ENCODE data around the gene CASP7.

CASP7 gene

GRCh38 chr10:113689057-113689456 lies 9.3 kb downstream of the CASP7 start:
- H3K4me2 ChIP-seq (ENCODE audit: low read length), result no peak overlapping the region
- no peak overlapping the region for H2BK15ac ChIP-seq (replicated peaks; ENCODE audit: low read depth)
- H2BK120ac ChIP-seq (ENCODE audit: low read depth, low read length), result no peak overlapping the region
- H3K79me2 ChIP-seq (ENCODE audit: control insufficient read depth, insufficient read depth, low read length), result no peaks in the 10 kb centered on the region
- H3K27me3 ChIP-seq (ENCODE audit: insufficient read depth, low read length, poor library complexity), result no peaks in the 10 kb centered on the region
- H3K4me1 ChIP-seq (ENCODE audit: control insufficient read depth, low read depth, low read length), result no peaks in the 10 kb centered on the region
- no peak overlapping the region for H3K9ac ChIP-seq (ENCODE audit: low read length)
- no CpG with 5 or more reads among the region's 1 CpG for WGBS (ENCODE audit: extremely low coverage, insufficient coverage, low lambda C conversion rate)
- H3K18ac ChIP-seq (ENCODE audit: low read length), result no peak overlapping the region
- no peak overlapping the region for H3K56ac ChIP-seq (ENCODE audit: low read length)
- H2AK5ac ChIP-seq (ENCODE audit: low read length), result no peak overlapping the region
- H3K27ac ChIP-seq (ENCODE audit: low read depth, low read length), result no peak overlapping the region
- H3K4me3 ChIP-seq (ENCODE audit: low read length), result no peak overlapping the region
- no peak overlapping the region for H2BK5ac ChIP-seq (ENCODE audit: low read length)
- DNase-seq, result no peak
- no peaks in the 10 kb centered on the region for H3K79me1 ChIP-seq (ENCODE audit: low read length)
- no peak overlapping the region for H4K8ac ChIP-seq (ENCODE audit: low read depth, low read length)
- H4K5ac ChIP-seq (ENCODE audit: low read length), result no peak overlapping the region
- H3K23ac ChIP-seq (ENCODE audit: low read length), result no peak overlapping the region
- H3K36me3 ChIP-seq (ENCODE audit: control insufficient read depth, insufficient read depth, low read length), result no peaks in the 10 kb centered on the region
- H3K4ac ChIP-seq (ENCODE audit: low read depth, low read length), result no peak overlapping the region

GRCh38 chr10:113689574-113689973 lies 9.9 kb downstream of the CASP7 start:
- no peak overlapping the region for H2BK120ac ChIP-seq (ENCODE audit: low read depth, low read length)
- no peak overlapping the region for H2BK15ac ChIP-seq (replicated peaks; ENCODE audit: low read depth)
- no peak overlapping the region for H3K9ac ChIP-seq (ENCODE audit: low read length)
- no peak overlapping the region for H3K18ac ChIP-seq (ENCODE audit: low read length)
- H4K8ac ChIP-seq (ENCODE audit: low read depth, low read length), result no peak overlapping the region
- no peaks in the 10 kb centered on the region for H3K4me1 ChIP-seq (ENCODE audit: control insufficient read depth, low read depth, low read length)
- H3K4ac ChIP-seq (ENCODE audit: low read depth, low read length), result no peak overlapping the region
- H2BK5ac ChIP-seq (ENCODE audit: low read length), result no peak overlapping the region
- no peaks in the 10 kb centered on the region for H3K36me3 ChIP-seq (ENCODE audit: control insufficient read depth, insufficient read depth, low read length)
- no peak overlapping the region for H3K27ac ChIP-seq (ENCODE audit: low read depth, low read length)
- no peak overlapping the region for H3K4me2 ChIP-seq (ENCODE audit: low read length)
- H2AK5ac ChIP-seq (ENCODE audit: low read length), result no peak overlapping the region
- DNase-seq, result no peak
- H3K4me3 ChIP-seq (ENCODE audit: low read length), result no peak overlapping the region
- no peaks in the 10 kb centered on the region for H3K79me1 ChIP-seq (ENCODE audit: low read length)
- H3K27me3 ChIP-seq (ENCODE audit: insufficient read depth, low read length, poor library complexity), result no peaks in the 10 kb centered on the region
- H3K23ac ChIP-seq (ENCODE audit: low read length), result no peak overlapping the region
- no peak overlapping the region for H3K56ac ChIP-seq (ENCODE audit: low read length)
- WGBS (ENCODE audit: extremely low coverage, insufficient coverage, low lambda C conversion rate), result no CpG with 5 or more reads among the region's 3 CpGs
- no peak overlapping the region for H4K5ac ChIP-seq (ENCODE audit: low read length)
- no peaks in the 10 kb centered on the region for H3K79me2 ChIP-seq (ENCODE audit: control insufficient read depth, insufficient read depth, low read length)

GRCh38 chr10:113690749-113691148 lies 11.0 kb downstream of the CASP7 start:
- Histone ChIP-seq H2BK120ac (ENCODE audit: low read depth, low read length) (no peak overlapping the region), H3K79me2 (ENCODE audit: control insufficient read depth, insufficient read depth, low read length) (no peaks in the 10 kb centered on the region), H3K23ac (ENCODE audit: low read length) (no peak overlapping the region), H2BK5ac (ENCODE audit: low read length) (no peak overlapping the region), H4K8ac (ENCODE audit: low read depth, low read length) (no peak overlapping the region), H3K36me3 (ENCODE audit: control insufficient read depth, insufficient read depth, low read length) (no peaks in the 10 kb centered on the region), H3K27ac (ENCODE audit: low read depth, low read length) (no peak overlapping the region), H4K5ac (ENCODE audit: low read length) (no peak overlapping the region), H2BK15ac (replicated peaks; ENCODE audit: low read depth) (no peak overlapping the region), H3K9ac (ENCODE audit: low read length) (no peak overlapping the region), H3K4me1 (ENCODE audit: control insufficient read depth, low read depth, low read length) (no peaks in the 10 kb centered on the region), H3K18ac (ENCODE audit: low read length) (no peak overlapping the region), H3K79me1 (ENCODE audit: low read length) (no peaks in the 10 kb centered on the region), H2AK5ac (ENCODE audit: low read length) (no peak overlapping the region), H3K4me2 (ENCODE audit: low read length) (no peak overlapping the region), H3K56ac (ENCODE audit: low read length) (no peak overlapping the region), H3K27me3 (ENCODE audit: insufficient read depth, low read length, poor library complexity) (no peaks in the 10 kb centered on the region), H3K4ac (ENCODE audit: low read depth, low read length) (no peak overlapping the region), H3K4me3 (ENCODE audit: low read length) (no peak overlapping the region)
- no CpG with 5 or more reads among the region's 3 CpGs for WGBS (ENCODE audit: extremely low coverage, insufficient coverage, low lambda C conversion rate)
- DNase-seq, result no peak

- H3K4me1 ChIP-seq (ENCODE audit: control insufficient read depth, low read depth, low read length), result no peaks in the 10 kb centered on the region
- H2BK5ac ChIP-seq (ENCODE audit: low read length), result no peak overlapping the region
- no peak overlapping the region for H3K4me2 ChIP-seq (ENCODE audit: low read length)
- H3K79me2 ChIP-seq (ENCODE audit: control insufficient read depth, insufficient read depth, low read length), result no peaks in the 10 kb centered on the region
- no peak overlapping the region for H3K9ac ChIP-seq (ENCODE audit: low read length)
- no CpG with 5 or more reads among the region's 2 CpGs for WGBS (ENCODE audit: extremely low coverage, insufficient coverage, low lambda C conversion rate)
- no peak overlapping the region for H2AK5ac ChIP-seq (ENCODE audit: low read length)
- no peak overlapping the region for H3K4me3 ChIP-seq (ENCODE audit: low read length)
- no peak overlapping the region for H3K23ac ChIP-seq (ENCODE audit: low read length)
- no peaks in the 10 kb centered on the region for H3K27me3 ChIP-seq (ENCODE audit: insufficient read depth, low read length, poor library complexity)
- H3K56ac ChIP-seq (ENCODE audit: low read length), result no peak overlapping the region
- H3K27ac ChIP-seq (ENCODE audit: low read depth, low read length), result no peak overlapping the region
- no peak overlapping the region for H4K8ac ChIP-seq (ENCODE audit: low read depth, low read length)
- no peaks in the 10 kb centered on the region for H3K79me1 ChIP-seq (ENCODE audit: low read length)
- H4K5ac ChIP-seq (ENCODE audit: low read length), result no peak overlapping the region
- no peak overlapping the region for H2BK15ac ChIP-seq (replicated peaks; ENCODE audit: low read depth)
- DNase-seq, result no peak
- no peak overlapping the region for H3K18ac ChIP-seq (ENCODE audit: low read length)
- no peaks in the 10 kb centered on the region for H3K36me3 ChIP-seq (ENCODE audit: control insufficient read depth, insufficient read depth, low read length)
- no peak overlapping the region for H2BK120ac ChIP-seq (ENCODE audit: low read depth, low read length)
- no peak overlapping the region for H3K4ac ChIP-seq (ENCODE audit: low read depth, low read length)
Measured at GRCh38 chr10:113691381-113691780, 11.7 kb downstream of the CASP7 start.

GRCh38 chr10:113692271-113692670 lies 12.6 kb downstream of the CASP7 start:
- Histone ChIP-seq H3K4me3 (ENCODE audit: low read length) (no peak overlapping the region), H2BK15ac (replicated peaks; ENCODE audit: low read depth) (no peak overlapping the region), H2BK5ac (ENCODE audit: low read length) (no peak overlapping the region), H3K27ac (ENCODE audit: low read depth, low read length) (no peak overlapping the region), H3K27me3 (ENCODE audit: insufficient read depth, low read length, poor library complexity) (no peaks in the 10 kb centered on the region), H3K9ac (ENCODE audit: low read length) (no peak overlapping the region), H3K56ac (ENCODE audit: low read length) (no peak overlapping the region), H3K4me1 (ENCODE audit: control insufficient read depth, low read depth, low read length) (no peaks in the 10 kb centered on the region), H2BK120ac (ENCODE audit: low read depth, low read length) (no peak overlapping the region), H3K18ac (ENCODE audit: low read length) (no peak overlapping the region), H3K79me2 (ENCODE audit: control insufficient read depth, insufficient read depth, low read length) (no peaks in the 10 kb centered on the region), H3K4ac (ENCODE audit: low read depth, low read length) (no peak overlapping the region), H3K23ac (ENCODE audit: low read length) (no peak overlapping the region), H4K8ac (ENCODE audit: low read depth, low read length) (no peak overlapping the region), H3K4me2 (ENCODE audit: low read length) (no peak overlapping the region), H2AK5ac (ENCODE audit: low read length) (no peak overlapping the region), H3K79me1 (ENCODE audit: low read length) (no peaks in the 10 kb centered on the region), H4K5ac (ENCODE audit: low read length) (no peak overlapping the region), H3K36me3 (ENCODE audit: control insufficient read depth, insufficient read depth, low read length) (no peaks in the 10 kb centered on the region)
- peak; percentile 46 for DNase-seq
- WGBS (ENCODE audit: extremely low coverage, insufficient coverage, low lambda C conversion rate), result no CpG with 5 or more reads among the region's 6 CpGs

- no peak overlapping the region for H3K18ac ChIP-seq (ENCODE audit: low read length)
- no peak overlapping the region for H3K4me3 ChIP-seq (ENCODE audit: low read length)
- H4K8ac ChIP-seq (ENCODE audit: low read depth, low read length), result no peak overlapping the region
- H3K36me3 ChIP-seq (ENCODE audit: control insufficient read depth, insufficient read depth, low read length), result no peaks in the 10 kb centered on the region
- H3K4me1 ChIP-seq (ENCODE audit: control insufficient read depth, low read depth, low read length), result no peaks in the 10 kb centered on the region
- no peak overlapping the region for H3K23ac ChIP-seq (ENCODE audit: low read length)
- H2BK15ac ChIP-seq (replicated peaks; ENCODE audit: low read depth), result no peak overlapping the region
- H2BK5ac ChIP-seq (ENCODE audit: low read length), result no peak overlapping the region
- H3K27me3 ChIP-seq (ENCODE audit: insufficient read depth, low read length, poor library complexity), result no peaks in the 10 kb centered on the region
- WGBS (ENCODE audit: extremely low coverage, insufficient coverage, low lambda C conversion rate), result no CpG with 5 or more reads among the region's 2 CpGs
- H3K79me1 ChIP-seq (ENCODE audit: low read length), result no peaks in the 10 kb centered on the region
- no peak overlapping the region for H4K5ac ChIP-seq (ENCODE audit: low read length)
- no peak overlapping the region for H3K56ac ChIP-seq (ENCODE audit: low read length)
- H2BK120ac ChIP-seq (ENCODE audit: low read depth, low read length), result no peak overlapping the region
- H3K4me2 ChIP-seq (ENCODE audit: low read length), result no peak overlapping the region
- H3K9ac ChIP-seq (ENCODE audit: low read length), result no peak overlapping the region
- no peaks in the 10 kb centered on the region for H3K79me2 ChIP-seq (ENCODE audit: control insufficient read depth, insufficient read depth, low read length)
- H3K27ac ChIP-seq (ENCODE audit: low read depth, low read length), result no peak overlapping the region
- DNase-seq, result no peak
- no peak overlapping the region for H3K4ac ChIP-seq (ENCODE audit: low read depth, low read length)
- H2AK5ac ChIP-seq (ENCODE audit: low read length), result no peak overlapping the region
Measured at GRCh38 chr10:113693348-113693747, 13.6 kb downstream of the CASP7 start.
